ENCODE results near the gene APBB3. TPM values are rescaled to one million over a fixed set of nuclear protein-coding genes. Genes with fewer than 3 reads are reported as not detected.
A peak's percentile ranks its signal among the peaks of the same experiment; 100 is the strongest.

The APBB3 gene
- total and polyA plus RNA-seq, 9 of the 15 experiments (the other 6 are each of a cell fraction or from before 2014, with no cell fraction given): 0.17 to 24.3 (median 9.5) TPM

- TF ChIP-seq, protein P1, sequence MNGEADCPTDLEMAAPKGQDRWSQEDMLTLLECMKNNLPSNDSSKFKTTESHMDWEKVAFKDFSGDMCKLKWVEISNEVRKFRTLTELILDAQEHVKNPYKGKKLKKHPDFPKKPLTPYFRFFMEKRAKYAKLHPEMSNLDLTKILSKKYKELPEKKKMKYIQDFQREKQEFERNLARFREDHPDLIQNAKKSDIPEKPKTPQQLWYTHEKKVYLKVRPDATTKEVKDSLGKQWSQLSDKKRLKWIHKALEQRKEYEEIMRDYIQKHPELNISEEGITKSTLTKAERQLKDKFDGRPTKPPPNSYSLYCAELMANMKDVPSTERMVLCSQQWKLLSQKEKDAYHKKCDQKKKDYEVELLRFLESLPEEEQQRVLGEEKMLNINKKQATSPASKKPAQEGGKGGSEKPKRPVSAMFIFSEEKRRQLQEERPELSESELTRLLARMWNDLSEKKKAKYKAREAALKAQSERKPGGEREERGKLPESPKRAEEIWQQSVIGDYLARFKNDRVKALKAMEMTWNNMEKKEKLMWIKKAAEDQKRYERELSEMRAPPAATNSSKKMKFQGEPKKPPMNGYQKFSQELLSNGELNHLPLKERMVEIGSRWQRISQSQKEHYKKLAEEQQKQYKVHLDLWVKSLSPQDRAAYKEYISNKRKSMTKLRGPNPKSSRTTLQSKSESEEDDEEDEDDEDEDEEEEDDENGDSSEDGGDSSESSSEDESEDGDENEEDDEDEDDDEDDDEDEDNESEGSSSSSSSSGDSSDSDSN (IDR thresholded peaks at IDR 0.05; ENCODE audit: borderline replicate concordance in 1 of 2, low read depth in 2 of 2, low read length in 2 of 2): peak in 1 of 2 experiments; percentile 33; a peak in 1 of 4 replicates
- TF ChIP-seq ETV6 (IDR thresholded peaks at IDR 0.05; ENCODE audit: borderline replicate concordance in 1 of 2, low read depth in 2 of 2, low read length in 1 of 2) (peak in 1 of 2 experiments; percentile 46; a peak in 1 of 4 replicates), ETV6 (CRISPR knock-in tag; IDR thresholded peaks at IDR 0.05; ENCODE audit: borderline replicate concordance) (no peak), TBL1XR1 (IDR thresholded peaks at IDR 0.05; ENCODE audit: low read length in 2 of 2) (peak; percentile 18 to 87; a peak in 3 of 4 replicates), TARDBP (IDR thresholded peaks at IDR 0.05) (peak; percentile 100), HLTF (IDR thresholded peaks at IDR 0.05) (peak; percentile 46; the same call in 1 of the 2 replicates), SMAD4 (CRISPR knock-in tag; conservative IDR thresholded peaks at IDR 0.05) (peak; percentile 85), ZNF79 (CRISPR knock-in tag; IDR thresholded peaks at IDR 0.05; ENCODE audit: low read depth) (no peak), U2AF2 (optimal IDR thresholded peaks at IDR 0.05; ENCODE audit: low read depth, low read length) (no peak), CSDE1 (IDR thresholded peaks at IDR 0.05) (peak in 1 of 2 experiments; percentile 45; a peak in 1 of 4 replicates), ZNF431 (CRISPR knock-in tag; IDR thresholded peaks at IDR 0.05) (peak; percentile 35), KLF13 (tag; IDR thresholded peaks at IDR 0.05; ENCODE audit: borderline replicate concordance, low read depth) (peak; percentile 58; the same call in 1 of the 2 replicates), ATF7 (IDR thresholded peaks at IDR 0.05) (peak; percentile 99), DPF2 (IDR thresholded peaks at IDR 0.05) (peak; percentile 26; the same call in 1 of the 2 replicates), ZSCAN32 (CRISPR knock-in tag; IDR thresholded peaks at IDR 0.05) (no peak), CREB1 (IDR thresholded peaks at IDR 0.05) (peak; percentile 99), CREB1 (CRISPR knock-in tag; IDR thresholded peaks at IDR 0.05) (peak; percentile 98), SLC30A9 (CRISPR knock-in tag; IDR thresholded peaks at IDR 0.05) (no peak), POLR2AphosphoS5 (IDR thresholded peaks at IDR 0.05; ENCODE audit: control insufficient read depth, insufficient read depth, low read depth, low read length) (peak; percentile 82), ELF4 (CRISPR knock-in tag; IDR thresholded peaks at IDR 0.05) (peak; percentile 25; the same call in 1 of the 2 replicates), ZNF263 (CRISPR knock-in tag; IDR thresholded peaks at IDR 0.05; ENCODE audit: borderline replicate concordance) (no peak; the same call in 1 of the 2 replicates), ARID1B (IDR thresholded peaks at IDR 0.05) (peak; percentile 55; the same call in 1 of the 2 replicates), CBX3 (IDR thresholded peaks at IDR 0.05; ENCODE audit: borderline replicate concordance in 1 of 2, low read length in 2 of 2) (peak in 1 of 2 experiments; percentile 93; a peak in 2 of 3 replicates), KLF10 (CRISPR knock-in tag; IDR thresholded peaks at IDR 0.05) (no peak)
- TF ChIP-seq, protein P2, sequence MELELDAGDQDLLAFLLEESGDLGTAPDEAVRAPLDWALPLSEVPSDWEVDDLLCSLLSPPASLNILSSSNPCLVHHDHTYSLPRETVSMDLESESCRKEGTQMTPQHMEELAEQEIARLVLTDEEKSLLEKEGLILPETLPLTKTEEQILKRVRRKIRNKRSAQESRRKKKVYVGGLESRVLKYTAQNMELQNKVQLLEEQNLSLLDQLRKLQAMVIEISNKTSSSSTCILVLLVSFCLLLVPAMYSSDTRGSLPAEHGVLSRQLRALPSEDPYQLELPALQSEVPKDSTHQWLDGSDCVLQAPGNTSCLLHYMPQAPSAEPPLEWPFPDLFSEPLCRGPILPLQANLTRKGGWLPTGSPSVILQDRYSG (tag; conservative IDR thresholded peaks at IDR 0.05; ENCODE audit: low read depth): peak; percentile 44; the same call in 1 of the 2 replicates
- TF ChIP-seq, protein P3, sequence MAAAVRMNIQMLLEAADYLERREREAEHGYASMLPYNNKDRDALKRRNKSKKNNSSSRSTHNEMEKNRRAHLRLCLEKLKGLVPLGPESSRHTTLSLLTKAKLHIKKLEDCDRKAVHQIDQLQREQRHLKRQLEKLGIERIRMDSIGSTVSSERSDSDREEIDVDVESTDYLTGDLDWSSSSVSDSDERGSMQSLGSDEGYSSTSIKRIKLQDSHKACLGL (CRISPR knock-in tag; IDR thresholded peaks at IDR 0.05; ENCODE audit: borderline replicate concordance, poor library complexity, severe bottlenecking): peak; percentile 8
These were observed at the start of gene APBB3, which contains the start of gene SLC35A4 (continued) for GRCh38 chr5:140564196-140565023.

All from K562 (cell line).